ENCODE measurements around the gene HABP2.
A peak's percentile ranks its signal among the peaks of the same experiment; 100 is the strongest.

Gene HABP2

DNA sequence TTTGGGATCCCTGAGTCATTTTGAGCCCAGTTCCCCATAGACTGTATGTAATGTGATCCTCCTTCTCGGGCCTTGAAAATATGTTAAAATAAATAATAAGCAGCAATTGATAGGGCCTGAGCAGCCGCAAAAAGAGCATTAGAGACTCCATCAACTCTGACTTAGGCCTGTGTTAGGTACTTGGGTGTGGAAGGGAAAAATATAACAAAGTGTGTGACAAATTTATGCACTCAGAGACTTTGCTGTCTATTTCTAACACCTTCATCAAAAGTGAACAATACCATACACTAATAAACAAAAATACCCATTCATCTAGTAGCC lies 31.4 kb upstream of the HABP2 start:
- H3K4me3 Mint-ChIP-seq: no peak overlapping the region
- H3K27me3 Mint-ChIP-seq: peaks cover 29% of the 10 kb centered on the region
- H3K9me3 Mint-ChIP-seq: no peaks in the 10 kb centered on the region
- H3K27ac Mint-ChIP-seq: no peak overlapping the region
- no peak for ATAC-seq
- no peaks in the 10 kb centered on the region for H3K4me1 Mint-ChIP-seq
- DNase-seq: no peak

DNA sequence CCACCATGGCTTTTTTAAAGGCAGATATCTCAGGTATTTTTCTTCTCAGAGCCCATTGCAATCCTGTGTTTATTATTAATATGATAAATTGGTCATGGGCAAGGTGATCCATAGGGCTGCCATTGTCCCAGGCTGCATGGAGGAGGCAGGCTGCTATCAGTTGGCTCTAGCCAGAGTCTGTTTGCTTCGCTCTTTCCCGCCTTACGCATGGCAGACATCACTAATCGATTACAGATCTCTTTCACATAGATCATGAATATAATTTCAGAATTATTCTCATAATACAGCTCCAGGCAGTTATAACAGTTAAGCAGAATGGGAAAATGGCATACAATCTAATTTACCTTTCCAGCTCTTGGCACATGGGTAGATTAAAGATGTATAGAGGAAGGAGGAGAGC lies 30.4 kb upstream of the HABP2 start:
- no peak overlapping the region for H3K4me3 Mint-ChIP-seq
- H3K27ac Mint-ChIP-seq: no peak overlapping the region
- H3K9me3 Mint-ChIP-seq: no peaks in the 10 kb centered on the region
- no peaks in the 10 kb centered on the region for H3K4me1 Mint-ChIP-seq
- ATAC-seq (no peak), DNase-seq (no peak)
- H3K27me3 Mint-ChIP-seq: peaks cover 35% of the 10 kb centered on the region

DNA sequence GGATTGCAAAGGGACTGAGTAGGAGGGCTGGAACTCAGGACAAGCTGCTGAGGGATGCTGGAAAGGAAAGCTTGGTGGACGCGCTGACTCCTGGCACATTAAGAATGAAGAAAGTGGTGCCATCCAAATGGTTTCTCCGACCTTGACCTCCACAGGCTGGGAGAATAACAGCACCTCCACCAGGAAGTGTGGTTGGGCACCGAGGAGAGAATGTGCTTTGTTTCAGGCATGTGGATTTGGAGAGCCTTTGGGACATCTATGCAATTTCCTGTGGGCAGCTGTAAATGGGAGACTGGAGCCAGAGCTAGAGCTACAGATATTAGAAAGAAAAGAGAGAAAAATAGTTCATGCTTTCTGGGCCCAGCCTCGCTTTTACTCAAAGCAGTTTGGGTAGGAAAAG lies 29.8 kb upstream of the HABP2 start:
- H3K4me3 Mint-ChIP-seq: no peak overlapping the region
- H3K4me1 Mint-ChIP-seq: no peaks in the 10 kb centered on the region
- ATAC-seq: no peak
- no peak for DNase-seq
- no peak overlapping the region for H3K27ac Mint-ChIP-seq
- no peaks in the 10 kb centered on the region for H3K9me3 Mint-ChIP-seq
- peaks cover 32% of the 10 kb centered on the region for H3K27me3 Mint-ChIP-seq

DNA sequence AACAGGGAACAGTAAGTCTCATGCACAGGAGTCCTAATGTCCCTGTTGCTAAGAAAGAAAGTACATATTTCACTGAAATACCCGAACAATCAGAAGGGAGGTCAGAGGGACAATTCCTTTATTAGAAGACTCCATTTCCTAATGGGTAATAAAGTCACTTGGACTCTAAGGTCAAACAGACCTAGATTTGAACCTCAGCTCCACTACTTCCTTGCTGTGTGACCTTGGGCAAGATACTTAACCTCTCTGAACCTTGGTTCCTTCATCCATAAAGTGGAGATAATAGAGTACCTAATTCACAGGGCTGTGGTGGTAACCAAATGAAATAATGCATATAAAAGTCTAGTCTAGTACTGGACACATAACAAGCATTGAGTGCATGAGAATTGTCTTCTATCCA lies 29.2 kb upstream of the HABP2 start:
- DNase-seq (no peak), ATAC-seq (no peak)
- H3K27ac Mint-ChIP-seq: no peak overlapping the region
- no peaks in the 10 kb centered on the region for H3K9me3 Mint-ChIP-seq
- H3K4me1 Mint-ChIP-seq: no peaks in the 10 kb centered on the region
- H3K27me3 Mint-ChIP-seq: peaks cover 32% of the 10 kb centered on the region
- no peak overlapping the region for H3K4me3 Mint-ChIP-seq

DNA sequence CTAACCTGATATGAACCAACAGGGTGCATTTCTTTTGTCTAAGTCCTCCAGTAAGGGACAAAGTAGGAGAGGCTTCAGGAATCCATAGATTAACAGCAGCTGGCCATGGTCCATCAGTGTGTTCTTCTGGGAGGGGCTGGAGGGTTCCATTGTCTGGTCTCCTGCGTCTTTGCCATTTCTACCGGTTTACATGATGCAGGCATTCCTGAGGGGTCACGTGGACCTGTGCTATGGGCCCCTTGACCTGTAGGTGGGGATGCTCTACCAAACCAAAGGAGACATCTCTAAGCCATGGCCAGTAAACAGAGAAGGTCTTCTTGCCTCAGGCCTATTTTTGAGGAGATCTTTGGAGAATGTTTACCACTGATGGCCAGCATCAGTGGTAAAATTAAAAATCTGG lies 28.7 kb upstream of the HABP2 start:
- Mint-ChIP-seq H3K27me3 (peaks cover 35% of the 10 kb centered on the region), H3K9me3 (no peaks in the 10 kb centered on the region), H3K27ac (no peak overlapping the region), H3K4me1 (no peaks in the 10 kb centered on the region), H3K4me3 (no peak overlapping the region)
- DNase-seq (no peak), ATAC-seq (no peak)

- no peaks in the 10 kb centered on the region for H3K9me3 Mint-ChIP-seq
- DNase-seq: no peak
- H3K4me3 Mint-ChIP-seq: no peak overlapping the region
- H3K4me1 Mint-ChIP-seq: no peaks in the 10 kb centered on the region
- no peak overlapping the region for H3K27ac Mint-ChIP-seq
- ATAC-seq: no peak
- peaks cover 41% of the 10 kb centered on the region for H3K27me3 Mint-ChIP-seq
These were observed 28.0 kb upstream of the HABP2 start for GRCh38 chr10:113524539-113525490.

DNA sequence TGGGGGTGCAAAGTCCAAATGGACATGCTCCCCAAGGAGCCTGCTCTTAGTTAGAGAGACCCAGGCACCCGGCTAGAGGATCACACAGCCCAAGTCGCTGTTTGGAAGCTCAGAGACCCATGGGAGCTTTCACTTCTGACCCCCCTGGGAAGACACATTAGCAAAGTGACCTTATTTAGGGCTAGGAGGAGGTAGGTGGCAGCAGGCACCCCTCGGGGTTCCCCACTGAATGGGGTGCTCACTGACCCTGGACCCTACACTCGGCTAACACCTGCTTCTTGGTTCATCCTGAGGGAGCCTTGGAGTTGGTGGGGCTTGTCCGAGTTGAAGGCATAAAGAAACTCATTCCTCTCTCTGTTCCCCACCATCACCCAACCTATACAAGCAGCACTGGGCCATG lies 27.1 kb upstream of the HABP2 start:
- H3K4me3 Mint-ChIP-seq: no peak overlapping the region
- no peak for ATAC-seq
- no peaks in the 10 kb centered on the region for H3K9me3 Mint-ChIP-seq
- H3K4me1 Mint-ChIP-seq: no peaks in the 10 kb centered on the region
- H3K27me3 Mint-ChIP-seq: peaks cover 45% of the 10 kb centered on the region
- no peak overlapping the region for H3K27ac Mint-ChIP-seq
- no peak for DNase-seq

DNA sequence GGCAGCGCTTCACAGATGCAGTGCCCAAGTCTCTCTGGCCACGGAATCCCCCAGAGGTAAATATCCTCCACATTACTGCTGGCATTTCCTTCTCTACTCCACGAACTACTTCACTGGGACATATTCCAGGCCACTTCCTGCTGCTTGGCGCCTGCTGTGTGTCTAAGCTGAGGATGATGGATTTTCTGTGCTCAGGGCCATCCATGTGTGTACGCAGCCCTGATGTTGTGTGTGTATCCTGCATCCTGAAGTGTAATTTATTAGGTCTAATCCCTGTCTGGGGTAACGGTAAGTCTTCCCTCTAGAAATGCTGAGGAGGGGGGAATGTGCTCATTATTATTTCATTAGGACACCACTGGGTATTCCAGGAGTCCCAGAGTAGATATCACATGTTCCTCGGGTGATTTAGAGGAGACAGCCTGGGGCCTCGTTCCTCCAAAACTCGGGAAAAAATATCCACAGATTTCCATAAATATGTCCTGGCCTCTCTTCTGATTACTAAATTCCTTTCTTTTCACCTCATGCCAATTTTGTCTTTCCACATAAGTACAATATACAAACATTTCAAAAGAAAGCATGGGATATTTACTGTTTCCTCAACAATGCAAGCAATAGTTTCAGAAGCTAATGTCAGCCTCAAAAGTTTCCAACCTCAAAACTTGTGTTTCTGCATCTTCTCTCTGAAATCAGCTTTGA lies 25.5 kb upstream of the HABP2 start:
- H3K4me3 Mint-ChIP-seq: no peak overlapping the region
- H3K27ac Mint-ChIP-seq: no peak overlapping the region
- DNase-seq (no peak), ATAC-seq (no peak)
- no peaks in the 10 kb centered on the region for H3K4me1 Mint-ChIP-seq
- peaks cover 39% of the 10 kb centered on the region for H3K27me3 Mint-ChIP-seq
- no peaks in the 10 kb centered on the region for H3K9me3 Mint-ChIP-seq

DNA sequence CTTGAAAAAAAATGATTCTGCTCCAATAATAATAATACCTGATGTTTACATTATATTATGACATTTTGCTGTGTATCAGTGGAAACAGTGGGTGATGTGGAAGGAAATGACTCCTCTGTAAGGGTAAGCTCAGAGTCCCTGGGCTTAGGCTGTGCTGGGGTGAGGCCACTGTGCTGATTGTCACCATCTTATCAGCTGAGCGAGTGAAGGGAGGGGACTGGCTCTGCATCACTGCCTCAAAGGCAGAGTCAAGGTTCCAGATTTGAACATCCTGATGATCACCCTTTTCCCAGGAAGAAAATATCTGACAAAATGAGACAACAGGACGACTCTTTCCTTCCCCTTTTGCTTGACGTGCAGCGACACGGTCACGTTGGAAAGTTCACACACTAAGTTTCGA lies 24.0 kb upstream of the HABP2 start:
- Mint-ChIP-seq H3K4me3 (no peak overlapping the region), H3K27me3 (peaks cover 30% of the 10 kb centered on the region), H3K9me3 (no peaks in the 10 kb centered on the region), H3K27ac (no peak overlapping the region), H3K4me1 (no peaks in the 10 kb centered on the region)
- DNase-seq: no peak
- ATAC-seq: no peak

- Mint-ChIP-seq H3K27me3 (peaks cover 37% of the 10 kb centered on the region), H3K4me3 (no peak overlapping the region), H3K9me3 (no peaks in the 10 kb centered on the region), H3K4me1 (no peaks in the 10 kb centered on the region), H3K27ac (no peak overlapping the region)
- no peak for ATAC-seq
- no peak for DNase-seq
These were observed 23.3 kb upstream of the HABP2 start for GRCh38 chr10:113529575-113529974.

DNA sequence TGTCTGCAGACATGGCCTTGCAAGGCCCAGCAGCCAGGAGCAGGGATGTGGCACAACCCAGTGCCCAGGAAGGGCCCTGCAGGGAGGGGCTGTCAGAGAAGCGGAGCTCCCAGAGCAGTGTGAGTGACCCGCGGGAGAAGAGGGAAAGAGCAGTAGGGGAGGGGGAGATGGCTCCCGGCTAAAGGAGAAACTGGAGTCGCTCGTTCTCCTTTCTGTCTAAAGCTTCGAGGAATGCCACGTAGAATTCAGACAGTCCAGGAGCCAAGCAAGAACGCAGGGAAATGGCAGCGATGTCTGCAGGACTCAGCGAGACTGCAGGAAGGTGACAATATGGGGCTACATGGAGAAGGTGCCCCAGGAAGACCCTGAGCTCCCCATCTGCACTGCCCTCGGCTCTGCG lies 22.4 kb upstream of the HABP2 start:
- Mint-ChIP-seq H3K4me1 (no peaks in the 10 kb centered on the region), H3K9me3 (no peaks in the 10 kb centered on the region), H3K27me3 (peaks cover 37% of the 10 kb centered on the region), H3K27ac (no peak overlapping the region), H3K4me3 (no peak overlapping the region)
- ATAC-seq (no peak), DNase-seq (no peak)

DNA sequence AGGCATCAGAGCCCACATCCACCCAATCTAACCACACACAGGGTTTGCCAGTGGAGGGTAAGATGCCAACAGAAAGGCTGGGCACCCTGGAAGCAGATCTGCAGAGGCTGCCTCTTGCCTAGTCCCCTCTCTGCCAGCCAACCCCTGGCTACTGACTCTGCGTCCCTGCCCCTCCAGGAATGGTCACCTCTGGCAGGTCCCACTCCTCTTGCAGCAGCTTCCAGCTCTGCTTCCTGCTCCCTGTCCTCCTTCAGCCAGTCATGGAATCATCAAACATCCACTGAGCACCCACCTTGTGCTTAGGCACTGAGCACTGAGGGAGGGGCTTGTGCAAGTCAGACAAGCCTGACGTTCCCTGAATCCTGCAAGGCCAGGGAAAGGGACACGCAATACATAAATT lies 20.1 kb upstream of the HABP2 start:
- no peak for DNase-seq
- H3K4me1 Mint-ChIP-seq: no peaks in the 10 kb centered on the region
- no peaks in the 10 kb centered on the region for H3K9me3 Mint-ChIP-seq
- H3K27me3 Mint-ChIP-seq: peaks cover 23% of the 10 kb centered on the region
- no peak for ATAC-seq
- H3K4me3 Mint-ChIP-seq: no peak overlapping the region
- H3K27ac Mint-ChIP-seq: peak overlapping the region in 1 of 2 donors; percentile 33

DNA sequence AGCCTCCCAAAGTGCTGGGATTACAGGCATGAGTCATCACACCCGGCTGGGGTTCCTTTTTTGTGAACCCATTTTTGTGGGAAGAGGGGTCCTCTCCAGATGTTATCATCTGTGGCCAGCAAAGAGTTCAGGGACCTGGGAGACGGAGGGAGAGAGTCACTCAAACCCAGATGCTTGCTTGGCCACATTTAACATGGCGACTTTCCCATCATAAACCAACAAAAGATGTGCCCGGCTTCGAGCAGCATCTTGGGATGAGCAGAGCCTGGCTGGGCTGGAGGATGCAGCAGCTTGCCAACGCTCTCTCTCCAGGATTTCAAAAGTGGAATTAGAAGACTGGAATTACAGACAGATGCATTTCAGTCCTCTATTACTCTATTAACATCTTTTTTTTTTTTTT lies 19.1 kb upstream of the HABP2 start:
- Mint-ChIP-seq H3K27ac (no peak overlapping the region), H3K4me1 (no peaks in the 10 kb centered on the region), H3K27me3 (peaks cover 23% of the 10 kb centered on the region), H3K4me3 (no peak overlapping the region), H3K9me3 (no peaks in the 10 kb centered on the region)
- ATAC-seq (no peak), DNase-seq (no peak)

GRCh38 chr10:113534423-113534822 lies 18.4 kb upstream of the HABP2 start:
- H3K4me3 Mint-ChIP-seq: no peak overlapping the region
- H3K27me3 Mint-ChIP-seq: peaks cover 17% of the 10 kb centered on the region
- no peaks in the 10 kb centered on the region for H3K4me1 Mint-ChIP-seq
- no peaks in the 10 kb centered on the region for H3K9me3 Mint-ChIP-seq
- DNase-seq: no peak
- peak overlapping the region in 1 of 2 donors; percentile 31 for H3K27ac Mint-ChIP-seq
- ATAC-seq: no peak

- no peaks in the 10 kb centered on the region for H3K9me3 Mint-ChIP-seq
- peaks cover 19% of the 10 kb centered on the region for H3K27me3 Mint-ChIP-seq
- H3K4me3 Mint-ChIP-seq: no peak overlapping the region
- DNase-seq (no peak), ATAC-seq (no peak)
- H3K27ac Mint-ChIP-seq: no peak overlapping the region
- no peaks in the 10 kb centered on the region for H3K4me1 Mint-ChIP-seq
These were observed 15.2 kb upstream of the HABP2 start for GRCh38 chr10:113537672-113538071.

DNA sequence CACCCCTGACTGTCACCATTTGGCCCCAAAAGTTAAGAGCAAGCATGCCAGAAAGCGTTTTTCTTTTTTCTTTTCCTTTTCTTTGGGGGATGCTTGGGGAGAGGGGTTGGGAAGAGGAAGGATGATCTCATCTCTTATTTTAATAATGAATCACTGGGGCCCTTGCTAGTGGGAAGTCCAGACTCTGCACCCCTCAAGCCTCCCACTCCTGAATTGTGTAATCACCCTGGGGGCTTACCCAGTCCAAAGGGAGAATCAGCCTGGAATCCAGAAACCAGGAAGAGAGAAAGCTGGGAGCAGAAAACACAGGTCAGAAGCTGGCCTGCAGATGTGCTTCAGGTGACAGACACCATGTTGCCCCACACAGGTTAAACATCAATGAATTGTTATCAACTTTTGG lies 14.7 kb upstream of the HABP2 start:
- ATAC-seq (no peak), DNase-seq (no peak)
- Mint-ChIP-seq H3K4me1 (no peaks in the 10 kb centered on the region), H3K27me3 (peaks cover 19% of the 10 kb centered on the region), H3K4me3 (no peak overlapping the region), H3K27ac (no peak overlapping the region), H3K9me3 (no peaks in the 10 kb centered on the region)

All from stimulated activated naive CD8-positive, alpha-beta T cell treated with anti-CD3 and anti-CD28 coated beads, Interleukin-15, amount 100 ng/mL, for 72 hours (primary cell).